22Rv1 (cell line): ENCODE results near the gene MEDAG.

ENCODE experiments used
- H3K27ac ChIP-seq: fragments of 450-650 bp; 2 replicates; pipeline ENCODE4 v1.5.1; 2017
- CTCF ChIP-seq: fragments of 450-650 bp; IDR thresholded peaks from 2 replicates; pipeline ENCODE4 v1.5.1; 2017; ENCODE audit warnings: mild to moderate bottlenecking
- ZFX ChIP-seq: fragments of 450-650 bp; IDR thresholded peaks from 2 replicates; pipeline ENCODE4 v1.6.1; 2017; ENCODE audit warnings: antibody characterized with exemption, borderline replicate concordance

MEDAG gene

GRCh38 chr13:30905932-30906383, at the start of gene MEDAG:
TSS of gene MEDAG (plus strand) at chr13:30906271. CDS start at chr13:30906516, 245 bp downstream.
- TF ChIP-seq ZFX: no peak
- no peak for TF ChIP-seq CTCF
- H3K27ac ChIP-seq: no peak within 1 kb of the TSS

- no peak overlapping the region for H3K27ac ChIP-seq
- TF ChIP-seq CTCF: no peak
- TF ChIP-seq ZFX: no peak
These were observed 49.1 kb upstream of the MEDAG start for GRCh38 chr13:30857018-30857417.

GRCh38 chr13:30857636-30858035, 48.4 kb upstream of the MEDAG start:
- TF ChIP-seq CTCF: no peak
- no peak for TF ChIP-seq ZFX

DNA sequence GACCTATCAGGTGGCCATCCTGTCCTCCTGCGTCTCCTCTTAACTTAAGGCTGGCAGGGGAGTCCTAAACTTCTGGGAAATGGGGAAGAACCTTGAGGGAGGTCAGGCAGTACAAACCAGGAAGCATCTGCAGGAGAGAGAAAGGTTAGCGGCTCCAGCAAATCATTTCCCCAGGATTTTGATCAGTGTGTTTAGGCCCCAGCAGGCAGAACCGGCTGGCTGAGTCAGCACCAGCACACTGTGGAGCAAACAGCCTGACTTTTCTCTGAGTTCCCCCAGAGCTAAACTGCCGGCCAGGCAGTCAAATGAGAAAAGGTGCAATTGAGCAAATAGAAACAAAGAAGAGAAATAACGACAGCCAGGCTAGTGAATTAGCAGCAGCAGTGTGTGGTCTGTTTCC, 46.7 kb upstream of the MEDAG start:
- TF ChIP-seq ZFX (no peak), CTCF (no peak)
- no peak overlapping the region for H3K27ac ChIP-seq

More at GRCh38 chr13:30857636-30858035, 48.4 kb upstream of the MEDAG start:
- H3K27ac ChIP-seq: no peak overlapping the region

- TF ChIP-seq CTCF: no peak
- no peak for TF ChIP-seq ZFX
- no peak overlapping the region for H3K27ac ChIP-seq
These were observed 44.9 kb upstream of the MEDAG start for GRCh38 chr13:30861163-30861562.

DNA sequence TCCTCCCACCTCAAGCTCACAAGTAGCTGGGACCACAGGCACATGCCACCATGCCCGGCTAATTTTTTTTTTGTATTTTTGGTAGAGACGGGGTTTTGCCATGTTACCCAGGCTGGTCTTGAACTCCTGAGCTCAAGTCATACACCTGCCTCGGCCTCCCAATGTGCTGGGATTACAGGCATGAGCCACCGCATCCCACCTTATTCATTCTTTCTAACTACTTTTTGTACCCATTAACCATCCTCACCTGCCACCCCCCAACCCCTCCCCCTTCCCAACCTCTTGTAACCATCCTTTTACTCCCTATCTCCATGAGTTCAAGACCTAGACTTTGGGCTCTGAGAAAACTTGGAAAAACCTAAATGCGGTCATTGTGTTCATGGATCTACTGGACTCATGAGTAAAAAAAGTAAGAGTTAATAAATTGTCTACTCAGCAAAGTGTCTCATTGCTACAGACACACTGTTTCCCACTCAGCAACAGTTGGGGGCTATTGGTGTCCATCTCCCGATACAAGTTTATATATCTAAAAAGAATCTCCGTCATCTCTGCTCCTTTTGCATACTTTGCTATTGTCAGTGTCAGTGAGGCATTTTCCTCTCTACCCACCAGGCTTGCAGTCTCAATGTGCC, 44.1 kb upstream of the MEDAG start:
- TF ChIP-seq CTCF (no peak), ZFX (no peak)
- H3K27ac ChIP-seq: no peak overlapping the region

- TF ChIP-seq ZFX: no peak
- no peak for TF ChIP-seq CTCF
- H3K27ac ChIP-seq: no peak overlapping the region
These were observed 43.4 kb upstream of the MEDAG start for GRCh38 chr13:30862707-30863106.
